MM.1S (cell line): ENCODE data around the gene NSL1.

Experiments used
- DNase-seq: peaks from one replicate; pipeline ENCODE4 v3.0.0-alpha.2; 2015
- H2AFZ ChIP-seq: fragments of 300-600 bp; sonication (generic); 2 replicates; pipeline ENCODE4 v1.6.0; 2016; ENCODE audit warnings: antibody characterized with exemption, low read length
- H3F3A ChIP-seq: fragments of 300-600 bp; sonication (generic); 2 replicates; pipeline ENCODE4 v1.6.1; 2016; ENCODE audit warnings: mild to moderate bottlenecking, antibody characterized with exemption, low read length, moderate library complexity, mixed read lengths; ENCODE audit not compliant: insufficient read depth
- H3K27ac ChIP-seq: fragments of 300-600 bp; sonication (generic); 2 replicates; pipeline ENCODE4 v1.5.1; 2016; ENCODE audit warnings: mild to moderate bottlenecking, low read length
- H3K27me3 ChIP-seq: fragments of 300-600 bp; sonication (generic); replicated peaks from 2 replicates; pipeline ENCODE4 v1.6.0; 2016; ENCODE audit warnings: low read length; ENCODE audit not compliant: insufficient read depth
- H3K36me3 ChIP-seq: fragments of 300-600 bp; sonication (generic); replicated peaks from 2 replicates; pipeline ENCODE4 v1.6.1; 2016; ENCODE audit warnings: mild to moderate bottlenecking, low read length, mixed read lengths; ENCODE audit not compliant: insufficient read depth
- H3K4me1 ChIP-seq: fragments of 300-600 bp; sonication (generic); 2 replicates; pipeline ENCODE4 v1.6.1; 2016; ENCODE audit warnings: low read length, mixed read lengths
- H3K4me2 ChIP-seq: fragments of 300-600 bp; sonication (generic); 2 replicates; pipeline ENCODE4 v1.6.0; 2016; ENCODE audit warnings: low read depth, low read length
- H3K4me3 ChIP-seq: fragments of 300-600 bp; sonication (generic); 2 replicates; pipeline ENCODE4 v1.5.1; 2016; ENCODE audit warnings: low read length, mixed read lengths
- H3K79me2 ChIP-seq: fragments of 300-600 bp; sonication (generic); 2 replicates; pipeline ENCODE4 v1.6.1; 2016; ENCODE audit warnings: mixed run types, low read length, mixed read lengths
- H3K9ac ChIP-seq: fragments of 300-600 bp; sonication (generic); 2 replicates; pipeline ENCODE4 v1.6.1; 2016; ENCODE audit warnings: low read length, mixed read lengths
- H3K9me2 ChIP-seq: fragments of 300-600 bp; sonication (generic); replicated peaks from 2 replicates; pipeline ENCODE4 v1.6.1; 2016; ENCODE audit warnings: mild to moderate bottlenecking, low read length, mixed read lengths; ENCODE audit not compliant: insufficient read depth
- H3K9me3 ChIP-seq: fragments of 300-600 bp; sonication (generic); replicated peaks from 2 replicates; pipeline ENCODE4 v1.6.1; 2016; ENCODE audit warnings: mild to moderate bottlenecking, low read length, mixed read lengths; ENCODE audit not compliant: insufficient read depth
- H4K20me1 ChIP-seq: fragments of 300-600 bp; sonication (generic); 2 replicates; pipeline ENCODE4 v1.6.1; 2016; ENCODE audit warnings: mild to moderate bottlenecking, low read length, moderate library complexity, mixed read lengths; ENCODE audit not compliant: insufficient read depth
- EZH2 ChIP-seq: fragments of 300-600 bp; sonication (generic); optimal IDR thresholded peaks from 2 replicates; pipeline ENCODE3; 2017; ENCODE audit warnings: low read depth, mild to moderate bottlenecking, antibody characterized with exemption, low read length, mixed read lengths
- EZH2phosphoT487 ChIP-seq: fragments of 300-600 bp; sonication (generic); IDR thresholded peaks from 2 replicates; pipeline ENCODE4 v1.6.1; 2018; ENCODE audit warnings: antibody characterized with exemption, low read length
- TF ChIP-seq, protein P1 (sequence below): fragments of 300-600 bp; sonication (generic); IDR thresholded peaks from 2 replicates; pipeline ENCODE4 v1.5.1; 2016; ENCODE audit warnings: antibody characterized with exemption, low read length, mixed read lengths

Gene NSL1

DNA sequence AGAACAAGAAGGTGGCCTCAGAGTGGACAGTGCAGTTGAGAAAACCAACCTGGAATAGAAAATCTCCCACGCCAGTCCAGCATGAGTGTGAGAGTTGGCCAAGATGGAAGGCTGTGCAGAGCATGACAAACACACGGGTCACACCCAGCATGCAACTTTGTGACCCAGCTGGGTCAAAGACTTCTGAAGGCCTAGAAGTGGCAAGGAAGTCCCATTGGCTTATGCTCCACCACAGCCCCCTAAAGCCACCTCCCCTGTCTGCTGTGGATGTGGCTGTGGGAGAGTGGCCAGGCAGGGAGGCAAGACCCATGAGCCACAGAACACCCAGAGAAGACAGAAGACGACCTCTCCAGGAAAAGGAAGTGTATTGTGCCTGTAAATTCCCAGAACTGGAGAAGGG, 105.5 kb downstream of the NSL1 start:
- no peak overlapping the region for H3K9ac ChIP-seq
- H3K4me3 ChIP-seq = no peak overlapping the region
- H3K9me3 ChIP-seq = no peaks in the 10 kb centered on the region
- no peaks in the 10 kb centered on the region for H3K79me2 ChIP-seq
- DNase-seq = no peak
- no peaks in the 10 kb centered on the region for H3F3A ChIP-seq
- no peaks in the 10 kb centered on the region for H3K9me2 ChIP-seq
- H3K4me1 ChIP-seq = peaks cover 7% of the 10 kb centered on the region; the same call in 1 of the 2 replicates
- H3K27me3 ChIP-seq = no peaks in the 10 kb centered on the region
- H3K27ac ChIP-seq = no peak overlapping the region
- H2AFZ ChIP-seq = no peak overlapping the region
- no peaks in the 10 kb centered on the region for H3K36me3 ChIP-seq
- no peaks in the 10 kb centered on the region for H4K20me1 ChIP-seq
- no peak overlapping the region for H3K4me2 ChIP-seq
- no peak for TF ChIP-seq EZH2phosphoT487
- TF ChIP-seq, protein P1, sequence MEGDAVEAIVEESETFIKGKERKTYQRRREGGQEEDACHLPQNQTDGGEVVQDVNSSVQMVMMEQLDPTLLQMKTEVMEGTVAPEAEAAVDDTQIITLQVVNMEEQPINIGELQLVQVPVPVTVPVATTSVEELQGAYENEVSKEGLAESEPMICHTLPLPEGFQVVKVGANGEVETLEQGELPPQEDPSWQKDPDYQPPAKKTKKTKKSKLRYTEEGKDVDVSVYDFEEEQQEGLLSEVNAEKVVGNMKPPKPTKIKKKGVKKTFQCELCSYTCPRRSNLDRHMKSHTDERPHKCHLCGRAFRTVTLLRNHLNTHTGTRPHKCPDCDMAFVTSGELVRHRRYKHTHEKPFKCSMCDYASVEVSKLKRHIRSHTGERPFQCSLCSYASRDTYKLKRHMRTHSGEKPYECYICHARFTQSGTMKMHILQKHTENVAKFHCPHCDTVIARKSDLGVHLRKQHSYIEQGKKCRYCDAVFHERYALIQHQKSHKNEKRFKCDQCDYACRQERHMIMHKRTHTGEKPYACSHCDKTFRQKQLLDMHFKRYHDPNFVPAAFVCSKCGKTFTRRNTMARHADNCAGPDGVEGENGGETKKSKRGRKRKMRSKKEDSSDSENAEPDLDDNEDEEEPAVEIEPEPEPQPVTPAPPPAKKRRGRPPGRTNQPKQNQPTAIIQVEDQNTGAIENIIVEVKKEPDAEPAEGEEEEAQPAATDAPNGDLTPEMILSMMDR = no peak
- no peak for TF ChIP-seq EZH2

DNA sequence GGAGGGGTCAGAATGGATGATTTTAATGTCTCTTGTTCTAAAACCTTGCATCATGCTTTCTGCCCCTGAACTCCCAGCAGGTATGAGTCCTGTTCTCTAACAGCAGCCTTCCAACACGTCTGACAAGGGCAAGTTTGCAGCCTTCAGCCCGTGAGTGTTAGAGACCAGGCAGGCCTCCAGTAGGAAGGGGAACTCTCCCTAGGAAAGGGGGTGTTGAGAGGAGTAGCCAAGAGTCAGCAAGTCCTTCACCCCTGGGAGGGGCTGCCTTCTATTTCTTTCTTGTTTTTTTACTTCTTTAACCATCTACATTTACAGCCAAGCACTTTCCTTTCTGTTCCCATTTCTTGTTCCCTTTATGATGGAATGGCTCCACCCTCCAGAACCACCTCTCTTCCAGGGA, 106.1 kb downstream of the NSL1 start:
- TF ChIP-seq EZH2phosphoT487 (no peak), EZH2 (no peak)
- TF ChIP-seq, protein P1 = no peak
- no peaks in the 10 kb centered on the region for H3K36me3 ChIP-seq
- no peaks in the 10 kb centered on the region for H4K20me1 ChIP-seq
- H3K9ac ChIP-seq = no peak overlapping the region
- H3K9me2 ChIP-seq = no peaks in the 10 kb centered on the region
- H3F3A ChIP-seq = no peaks in the 10 kb centered on the region
- no peak overlapping the region for H3K4me3 ChIP-seq
- H2AFZ ChIP-seq = no peak overlapping the region
- H3K27ac ChIP-seq = no peak overlapping the region
- no peaks in the 10 kb centered on the region for H3K9me3 ChIP-seq
- no peaks in the 10 kb centered on the region for H3K27me3 ChIP-seq
- no peaks in the 10 kb centered on the region for H3K79me2 ChIP-seq
- no peak for DNase-seq
- H3K4me2 ChIP-seq = no peak overlapping the region
- peaks cover 7% of the 10 kb centered on the region; the same call in 1 of the 2 replicates for H3K4me1 ChIP-seq

DNA sequence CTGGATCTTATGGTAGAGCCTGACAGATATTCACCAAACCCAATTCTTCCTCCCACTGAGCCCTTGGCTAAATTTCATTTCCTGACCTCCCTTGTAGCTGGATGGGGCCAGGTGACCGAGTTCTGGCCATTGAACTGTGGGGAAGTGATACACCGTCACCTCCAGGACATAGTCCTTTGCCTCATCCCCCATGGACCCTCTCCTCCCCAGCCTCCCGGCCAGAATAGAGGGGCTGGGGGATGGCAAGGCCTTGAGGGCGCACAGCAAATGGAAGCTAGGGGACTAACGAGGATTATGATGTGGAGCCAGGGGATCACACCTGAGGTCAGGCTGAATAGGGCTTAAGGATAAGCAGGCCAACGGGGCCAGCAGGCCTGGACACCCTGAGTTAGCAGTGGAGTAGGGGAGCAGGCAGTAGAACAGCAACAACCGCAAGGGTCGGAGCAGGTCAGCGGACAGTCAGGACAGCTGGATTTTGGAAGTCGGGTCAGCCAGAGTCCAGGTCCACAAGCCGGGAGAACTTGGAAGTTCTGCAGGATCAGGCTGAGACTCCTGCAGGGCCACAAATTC, 107.0 kb downstream of the NSL1 start:
- Histone ChIP-seq H3K9me3 (no peaks in the 10 kb centered on the region), H3K9ac (no peak overlapping the region), H3K4me3 (no peak overlapping the region), H3K27me3 (no peaks in the 10 kb centered on the region), H3K36me3 (no peaks in the 10 kb centered on the region), H2AFZ (no peak overlapping the region), H3K4me2 (no peak overlapping the region), H4K20me1 (no peaks in the 10 kb centered on the region), H3F3A (no peaks in the 10 kb centered on the region), H3K27ac (no peak overlapping the region), H3K4me1 (peaks cover 7% of the 10 kb centered on the region; the same call in 1 of the 2 replicates), H3K79me2 (no peaks in the 10 kb centered on the region), H3K9me2 (no peaks in the 10 kb centered on the region)
- TF ChIP-seq EZH2phosphoT487 (no peak), EZH2 (no peak)
- TF ChIP-seq, protein P1 = no peak
- no peak for DNase-seq
